Activated CD4-positive, alpha-beta T cell treated with anti-CD3 and anti-CD28 coated beads, Interleukin-2, amount 10 ng/mL, durations not matched to agents 7 days and 5 days (primary cell): ENCODE data around the gene KCNB1. TPM values are rescaled to one million over a fixed set of nuclear protein-coding genes. Genes with fewer than 3 reads are reported as not detected.

ENCODE experiments used
- CTCF ChIA-PET: fragments of 350-600 bp; sonication (Branson Sonifier 250); formaldehyde crosslinking; loops from one replicate; lab custom pipeline; 2021; ENCODE audit warnings: antibody characterized with exemption; lab: Charles Lee
- POLR2A ChIA-PET: fragments of 350-600 bp; sonication (Branson Sonifier 250); formaldehyde crosslinking; loops from one replicate; lab custom pipeline; 2021; ENCODE audit warnings: antibody characterized with exemption; lab: Charles Lee
- DNase-seq: peaks from one replicate; pipeline ENCODE4 v3.0.0-alpha.2; 2020
- H3K27ac Mint-ChIP-seq: one replicate; pipeline ENCODE4 v1.8.0; 2021; ENCODE audit warnings: mild to moderate bottlenecking, moderate library complexity, mixed read lengths
- H3K27me3 Mint-ChIP-seq: one replicate; pipeline ENCODE4 v1.8.0; 2021; ENCODE audit warnings: mixed read lengths
- H3K36me3 Mint-ChIP-seq: one replicate; pipeline ENCODE4 v1.8.0; 2021; ENCODE audit warnings: low read depth, mixed read lengths
- H3K4me1 Mint-ChIP-seq: one replicate; pipeline ENCODE4 v1.8.0; 2021; ENCODE audit warnings: mixed read lengths
- H3K4me3 Mint-ChIP-seq: one replicate; pipeline ENCODE4 v1.8.0; 2021; ENCODE audit warnings: mild to moderate bottlenecking, moderate library complexity, mixed read lengths
- H3K9me3 Mint-ChIP-seq: one replicate; pipeline ENCODE4 v1.8.0; 2021; ENCODE audit warnings: mixed read lengths
- total RNA-seq, 2 experiments: library from RNA; stranded (reverse); gene quantifications; one replicate each; pipeline ENCODE4 v1.2.3, GENCODE V29; 2021

Gene KCNB1
- total RNA-seq, 2 experiments from 2014 or later: 0.07 TPM; not detected in 1

- DNase-seq: no peak
- CTCF ChIA-PET: interaction anchor here (1.3 kb wide), 1 partner anchor 15 kb away, joined by 3 read pairs; no protein-coding TSS in a partner anchor
- POLR2A ChIA-PET: no interaction called here
Measured at GRCh38 chr20:49398401-49399144, 83.9 kb downstream of the KCNB1 start.

GRCh38 chr20:49397525-49397924, 84.9 kb downstream of the KCNB1 start:
- CTCF ChIA-PET: interaction anchor here (1.2 kb wide), 1 partner anchor 45 kb away, joined by 3 read pairs; no protein-coding TSS in a partner anchor

More at GRCh38 chr20:49398401-49399144, 83.9 kb downstream of the KCNB1 start:
- Mint-ChIP-seq H3K27ac (no peak overlapping the region), H3K27me3 (peaks cover 12% of the 10 kb centered on the region), H3K9me3 (no peaks in the 10 kb centered on the region), H3K4me1 (no peaks in the 10 kb centered on the region), H3K4me3 (no peak overlapping the region), H3K36me3 (no peaks in the 10 kb centered on the region)

GRCh38 chr20:49396230-49396629, 86.2 kb downstream of the KCNB1 start:
- ChIA-PET CTCF (interaction anchor here (1.2 kb wide), 1 partner anchor 44 kb away, joined by 3 read pairs; no protein-coding TSS in a partner anchor), POLR2A (no interaction called here)
- H3K36me3 Mint-ChIP-seq: no peaks in the 10 kb centered on the region
- H3K27ac Mint-ChIP-seq: no peak overlapping the region
- DNase-seq: no peak
- no peak overlapping the region for H3K4me3 Mint-ChIP-seq
- H3K27me3 Mint-ChIP-seq: peaks cover 10% of the 10 kb centered on the region
- no peaks in the 10 kb centered on the region for H3K9me3 Mint-ChIP-seq
- H3K4me1 Mint-ChIP-seq: no peaks in the 10 kb centered on the region

More at GRCh38 chr20:49397525-49397924, 84.9 kb downstream of the KCNB1 start:
- H3K27me3 Mint-ChIP-seq: peaks cover 10% of the 10 kb centered on the region
- no peaks in the 10 kb centered on the region for H3K9me3 Mint-ChIP-seq
- no peak overlapping the region for H3K27ac Mint-ChIP-seq
- POLR2A ChIA-PET: interaction anchor here (0.6 kb wide), 1 partner anchor 412 kb away, joined by 3 read pairs; no protein-coding TSS in a partner anchor
- no peaks in the 10 kb centered on the region for H3K36me3 Mint-ChIP-seq
- DNase-seq: no peak
- no peak overlapping the region for H3K4me3 Mint-ChIP-seq
- H3K4me1 Mint-ChIP-seq: no peaks in the 10 kb centered on the region

GRCh38 chr20:49395659-49396058, 86.8 kb downstream of the KCNB1 start:
- Mint-ChIP-seq H3K4me3 (no peak overlapping the region), H3K4me1 (no peaks in the 10 kb centered on the region), H3K27ac (no peak overlapping the region), H3K36me3 (no peaks in the 10 kb centered on the region), H3K9me3 (no peaks in the 10 kb centered on the region), H3K27me3 (peaks cover 8% of the 10 kb centered on the region)
- ChIA-PET CTCF (no interaction called here), POLR2A (no interaction called here)
- no peak for DNase-seq

- ChIA-PET CTCF (no interaction called here), POLR2A (no interaction called here)
- Mint-ChIP-seq H3K27ac (no peak overlapping the region), H3K36me3 (no peaks in the 10 kb centered on the region), H3K27me3 (peaks cover 8% of the 10 kb centered on the region), H3K4me3 (no peak overlapping the region), H3K9me3 (no peaks in the 10 kb centered on the region), H3K4me1 (no peaks in the 10 kb centered on the region)
- DNase-seq: no peak
Measured at GRCh38 chr20:49395183-49395582, 87.3 kb downstream of the KCNB1 start.

- H3K9me3 Mint-ChIP-seq: no peaks in the 10 kb centered on the region
- POLR2A ChIA-PET: no interaction called here
Measured at GRCh38 chr20:49394757-49395156, 87.7 kb downstream of the KCNB1 start.

GRCh38 chr20:49394264-49394663, 88.2 kb downstream of the KCNB1 start:
- ChIA-PET POLR2A (no interaction called here), CTCF (interaction anchor here (0.6 to 1.0 kb wide), 2 partner anchors 90 to 622 kb away, joined by 3 read pairs; no protein-coding TSS in a partner anchor)
- no peak for DNase-seq
- H3K36me3 Mint-ChIP-seq: no peaks in the 10 kb centered on the region
- H3K27ac Mint-ChIP-seq: no peak overlapping the region
- no peak overlapping the region for H3K4me3 Mint-ChIP-seq
- H3K4me1 Mint-ChIP-seq: no peaks in the 10 kb centered on the region
- peaks cover 13% of the 10 kb centered on the region for H3K27me3 Mint-ChIP-seq
- no peaks in the 10 kb centered on the region for H3K9me3 Mint-ChIP-seq

More at GRCh38 chr20:49394757-49395156, 87.7 kb downstream of the KCNB1 start:
- H3K27me3 Mint-ChIP-seq: peaks cover 11% of the 10 kb centered on the region
- H3K36me3 Mint-ChIP-seq: no peaks in the 10 kb centered on the region
- no peaks in the 10 kb centered on the region for H3K4me1 Mint-ChIP-seq
- CTCF ChIA-PET: no interaction called here
- no peak overlapping the region for H3K27ac Mint-ChIP-seq
- DNase-seq: no peak
- H3K4me3 Mint-ChIP-seq: no peak overlapping the region

GRCh38 chr20:49393803-49394202, 88.7 kb downstream of the KCNB1 start:
- Mint-ChIP-seq H3K4me1 (no peaks in the 10 kb centered on the region), H3K27me3 (peaks cover 13% of the 10 kb centered on the region), H3K36me3 (no peaks in the 10 kb centered on the region), H3K4me3 (no peak overlapping the region), H3K9me3 (no peaks in the 10 kb centered on the region), H3K27ac (no peak overlapping the region)
- ChIA-PET CTCF (interaction anchor here (0.6 to 1.0 kb wide), 2 partner anchors 90 to 623 kb away, joined by 3 read pairs; no protein-coding TSS in a partner anchor), POLR2A (no interaction called here)
- DNase-seq: no peak

- no peaks in the 10 kb centered on the region for H3K4me1 Mint-ChIP-seq
- DNase-seq: no peak
- no peak overlapping the region for H3K27ac Mint-ChIP-seq
- peaks cover 14% of the 10 kb centered on the region for H3K27me3 Mint-ChIP-seq
- no peaks in the 10 kb centered on the region for H3K36me3 Mint-ChIP-seq
- H3K9me3 Mint-ChIP-seq: no peaks in the 10 kb centered on the region
- no peak overlapping the region for H3K4me3 Mint-ChIP-seq
- ChIA-PET CTCF (interaction anchor here (0.8 kb wide), 1 partner anchor 17 kb away, joined by 3 read pairs; no protein-coding TSS in a partner anchor), POLR2A (no interaction called here)
Measured at GRCh38 chr20:49392745-49393144, 89.7 kb downstream of the KCNB1 start.

- H3K27ac Mint-ChIP-seq: no peak overlapping the region
Measured at GRCh38 chr20:49391404-49392245, 90.8 kb downstream of the KCNB1 start.

GRCh38 chr20:49389854-49390253, 92.6 kb downstream of the KCNB1 start:
- no peak for DNase-seq
- Mint-ChIP-seq H3K9me3 (peaks cover 2% of the 10 kb centered on the region), H3K4me3 (no peak overlapping the region), H3K4me1 (no peaks in the 10 kb centered on the region), H3K27ac (no peak overlapping the region), H3K36me3 (no peaks in the 10 kb centered on the region), H3K27me3 (peaks cover 17% of the 10 kb centered on the region)
- POLR2A ChIA-PET: interaction anchor here (0.6 kb wide), 1 partner anchor 24 kb away, joined by 6 read pairs; no protein-coding TSS in a partner anchor
- CTCF ChIA-PET: no interaction called here

More at GRCh38 chr20:49391404-49392245, 90.8 kb downstream of the KCNB1 start:
- no peak overlapping the region for H3K4me3 Mint-ChIP-seq
- POLR2A ChIA-PET: no interaction called here
- H3K9me3 Mint-ChIP-seq: no peaks in the 10 kb centered on the region
- peaks cover 14% of the 10 kb centered on the region for H3K27me3 Mint-ChIP-seq
- H3K4me1 Mint-ChIP-seq: no peaks in the 10 kb centered on the region
- DNase-seq: no peak
- H3K36me3 Mint-ChIP-seq: no peaks in the 10 kb centered on the region
- CTCF ChIA-PET: no interaction called here

GRCh38 chr20:49388744-49389143, 93.7 kb downstream of the KCNB1 start:
- Mint-ChIP-seq H3K27ac (no peak overlapping the region), H3K4me1 (peaks cover 2% of the 10 kb centered on the region), H3K27me3 (peaks cover 17% of the 10 kb centered on the region), H3K9me3 (peaks cover 2% of the 10 kb centered on the region), H3K36me3 (no peaks in the 10 kb centered on the region), H3K4me3 (no peak overlapping the region)
- no peak for DNase-seq
- POLR2A ChIA-PET: no interaction called here
- CTCF ChIA-PET: no interaction called here

- ChIA-PET CTCF (no interaction called here), POLR2A (no interaction called here)
- Mint-ChIP-seq H3K27me3 (peaks cover 15% of the 10 kb centered on the region), H3K9me3 (peaks cover 2% of the 10 kb centered on the region), H3K4me3 (no peak overlapping the region), H3K36me3 (no peaks in the 10 kb centered on the region), H3K27ac (no peak overlapping the region), H3K4me1 (peaks cover 2% of the 10 kb centered on the region)
- no peak for DNase-seq
Measured at GRCh38 chr20:49387581-49387939, 94.9 kb downstream of the KCNB1 start.
